HEK293 (cell line): ENCODE measurements around the gene HSCB.

ENCODE experiments used
- OSR2 ChIP-seq: fragments of 450-650 bp; formaldehyde crosslinking; IDR thresholded peaks from 2 replicates; pipeline ENCODE4 v1.5.1; 2016; ENCODE audit warnings: missing biosample characterization, missing genetic modification characterization
- TF ChIP-seq, protein P1 (sequence below): fragments of 450-650 bp; formaldehyde crosslinking; IDR thresholded peaks from 2 replicates; pipeline ENCODE4 v1.5.1; 2016; ENCODE audit warnings: missing biosample characterization, missing genetic modification characterization
- TF ChIP-seq, protein P2 (sequence below): fragments of 450-650 bp; formaldehyde crosslinking; IDR thresholded peaks from 2 replicates; pipeline ENCODE4 v1.5.1; 2016; ENCODE audit warnings: missing biosample characterization, missing genetic modification characterization

GRCh38 chr22:28791124-28791523, 49.3 kb downstream of the HSCB start:
- TF ChIP-seq, protein P1, sequence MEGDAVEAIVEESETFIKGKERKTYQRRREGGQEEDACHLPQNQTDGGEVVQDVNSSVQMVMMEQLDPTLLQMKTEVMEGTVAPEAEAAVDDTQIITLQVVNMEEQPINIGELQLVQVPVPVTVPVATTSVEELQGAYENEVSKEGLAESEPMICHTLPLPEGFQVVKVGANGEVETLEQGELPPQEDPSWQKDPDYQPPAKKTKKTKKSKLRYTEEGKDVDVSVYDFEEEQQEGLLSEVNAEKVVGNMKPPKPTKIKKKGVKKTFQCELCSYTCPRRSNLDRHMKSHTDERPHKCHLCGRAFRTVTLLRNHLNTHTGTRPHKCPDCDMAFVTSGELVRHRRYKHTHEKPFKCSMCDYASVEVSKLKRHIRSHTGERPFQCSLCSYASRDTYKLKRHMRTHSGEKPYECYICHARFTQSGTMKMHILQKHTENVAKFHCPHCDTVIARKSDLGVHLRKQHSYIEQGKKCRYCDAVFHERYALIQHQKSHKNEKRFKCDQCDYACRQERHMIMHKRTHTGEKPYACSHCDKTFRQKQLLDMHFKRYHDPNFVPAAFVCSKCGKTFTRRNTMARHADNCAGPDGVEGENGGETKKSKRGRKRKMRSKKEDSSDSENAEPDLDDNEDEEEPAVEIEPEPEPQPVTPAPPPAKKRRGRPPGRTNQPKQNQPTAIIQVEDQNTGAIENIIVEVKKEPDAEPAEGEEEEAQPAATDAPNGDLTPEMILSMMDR: no peak
- no peak for TF ChIP-seq OSR2
- TF ChIP-seq, protein P2, sequence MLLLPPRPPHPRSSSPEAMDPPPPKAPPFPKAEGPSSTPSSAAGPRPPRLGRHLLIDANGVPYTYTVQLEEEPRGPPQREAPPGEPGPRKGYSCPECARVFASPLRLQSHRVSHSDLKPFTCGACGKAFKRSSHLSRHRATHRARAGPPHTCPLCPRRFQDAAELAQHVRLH: no peak
